H7 (cell line): Measurements from ENCODE around the gene TRPM4. TPM values are rescaled to one million over a fixed set of nuclear protein-coding genes. Genes with fewer than 3 reads are reported as not detected.
A peak's percentile ranks its signal among the peaks of the same experiment; 100 is the strongest.

ENCODE experiments used
- DNase-seq: peaks from one replicate; pipeline ENCODE4 v3.0.0; 2012
- H3K27me3 ChIP-seq: 2 replicates; pipeline ENCODE4 v1.6.0; 2011; ENCODE audit warnings: mild to moderate bottlenecking, low read length; ENCODE audit not compliant: control insufficient read depth, insufficient read depth
- H3K36me3 ChIP-seq: replicated peaks from 2 replicates; pipeline ENCODE4 v1.5.1; 2011; ENCODE audit warnings: low read length; ENCODE audit not compliant: control insufficient read depth, insufficient read depth
- H3K4me3 ChIP-seq: 2 replicates; pipeline ENCODE4 v1.5.1; 2011; ENCODE audit warnings: low read depth, mild to moderate bottlenecking, control low read depth, low read length, moderate library complexity; ENCODE audit not compliant: insufficient read depth
- total RNA-seq: library from RNA; depleted of rRNA; stranded (reverse); fragments of >200 nt; shearing (Covaris generic); gene quantifications from 2 replicates; pipeline ENCODE4 v1.2.3, GENCODE V29; 2014; rRNA removed

TRPM4 gene
- 10.2 and 12.8 TPM in 2 replicates for total RNA-seq

DNA sequence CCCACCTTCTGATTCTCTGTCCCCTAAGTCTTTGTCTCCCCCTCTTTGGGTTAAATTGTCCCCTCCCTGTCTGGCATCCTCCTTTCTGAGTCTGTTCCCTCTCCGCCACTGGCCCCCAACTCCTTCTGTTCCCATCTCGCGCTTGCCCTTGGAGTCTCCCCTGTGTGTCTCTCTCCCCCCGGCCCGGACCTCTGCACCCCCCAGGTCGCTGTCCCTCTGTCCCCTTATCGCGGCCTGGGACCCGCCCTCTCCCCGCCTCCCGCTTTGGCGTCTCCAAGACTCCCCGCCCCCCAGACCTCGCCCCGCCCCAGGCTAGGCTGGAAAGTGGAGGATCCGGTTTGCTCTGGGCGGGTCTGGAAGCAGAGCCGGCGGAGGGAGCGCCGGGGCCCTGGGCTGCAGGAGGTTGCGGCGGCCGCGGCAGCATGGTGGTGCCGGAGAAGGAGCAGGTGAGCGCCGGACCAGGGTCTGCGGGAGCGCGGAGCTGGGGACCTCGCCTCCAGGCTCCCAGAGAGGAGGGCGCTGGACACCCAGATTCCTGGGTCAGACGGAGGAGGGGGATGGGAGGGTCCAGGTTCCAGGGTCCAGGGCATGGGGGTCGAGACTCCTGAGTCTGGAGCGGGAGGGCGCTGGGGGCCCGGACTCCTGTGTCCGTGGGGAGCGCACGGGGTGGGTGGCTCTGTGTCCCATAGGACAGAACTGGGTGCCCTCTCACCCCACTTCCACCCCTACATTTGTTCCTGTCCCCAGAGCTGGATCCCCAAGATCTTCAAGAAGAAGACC lies at the start of gene TRPM4:
Gene TRPM4 (plus strand): TSS at position 348 of the 780 bp plus-strand sequence. CDS start 75 bp downstream, at position 423.
- peak; percentile 98 for DNase-seq
- no peaks in the 10 kb centered on the region for H3K36me3 ChIP-seq
- H3K4me3 ChIP-seq = peak within 1 kb of the TSS; percentile 73
- peaks cover 26% of the 10 kb centered on the region for H3K27me3 ChIP-seq

- peaks cover 23% of the 10 kb centered on the region for H3K36me3 ChIP-seq
- no peak overlapping the region for H3K4me3 ChIP-seq
- no peak for DNase-seq
- peaks cover 2% of the 10 kb centered on the region; the same call in 1 of the 2 replicates for H3K27me3 ChIP-seq
Observed at GRCh38 chr19:49109051-49109450, 48.5 kb upstream of the TRPM4 start.

GRCh38 chr19:49109569-49110233 lies 47.9 kb upstream of the TRPM4 start:
- Histone ChIP-seq H3K4me3 (no peak overlapping the region), H3K36me3 (peaks cover 21% of the 10 kb centered on the region), H3K27me3 (peaks cover 5% of the 10 kb centered on the region; the same call in 1 of the 2 replicates)
- DNase-seq = no peak

GRCh38 chr19:49110567-49110966 lies 47.0 kb upstream of the TRPM4 start:
- H3K27me3 ChIP-seq = peaks cover 13% of the 10 kb centered on the region
- no peak for DNase-seq
- H3K36me3 ChIP-seq = peaks cover 17% of the 10 kb centered on the region
- no peak overlapping the region for H3K4me3 ChIP-seq

DNA sequence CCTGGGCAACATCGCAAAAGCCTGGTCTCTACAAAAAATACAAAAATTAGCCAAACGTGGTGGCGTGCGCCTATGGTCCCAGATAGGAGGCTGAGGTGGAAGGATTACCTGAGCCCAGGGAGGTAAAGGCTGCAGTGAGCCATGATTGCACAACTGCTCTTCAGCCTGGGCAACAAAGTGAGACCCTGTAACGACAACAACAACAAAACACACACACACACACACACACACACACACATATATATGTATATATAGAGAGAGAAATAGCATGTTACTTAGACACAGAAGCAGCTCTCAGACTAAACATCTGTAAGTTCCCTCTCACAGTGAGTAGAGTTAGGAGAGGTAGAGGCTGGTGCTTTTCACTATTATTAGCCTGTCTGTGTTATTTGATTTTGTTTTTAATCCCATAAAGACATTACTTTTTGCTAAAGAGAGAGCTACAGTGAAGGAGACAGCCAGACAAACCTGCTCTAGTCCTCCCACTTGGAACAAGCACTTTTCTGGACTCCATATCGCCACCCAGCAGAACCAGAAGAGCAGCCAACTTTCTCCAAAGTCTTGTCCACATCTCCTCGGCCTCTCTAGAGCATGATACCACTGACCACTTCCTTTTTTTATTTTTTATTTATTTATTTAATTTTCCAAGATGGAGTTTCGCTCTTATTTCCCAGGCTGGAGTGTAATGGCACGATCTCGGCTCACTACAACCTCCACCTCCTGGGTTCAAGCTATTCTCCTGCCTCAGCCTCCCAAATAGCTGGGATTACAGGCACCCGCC lies 46.2 kb upstream of the TRPM4 start:
- Histone ChIP-seq H3K27me3 (peaks cover 13% of the 10 kb centered on the region), H3K36me3 (peaks cover 11% of the 10 kb centered on the region), H3K4me3 (no peak overlapping the region)
- no peak for DNase-seq

GRCh38 chr19:49113762-49114629 lies 43.6 kb upstream of the TRPM4 start, which contains the start of gene LIN7B:
TSS of gene LIN7B (plus strand) at chr19:49114370. CDS start at chr19:49114405, 35 bp downstream.
- peak within 1 kb of the TSS; percentile 80 for H3K4me3 ChIP-seq
- DNase-seq = peak; percentile 97
- peaks cover 13% of the 10 kb centered on the region for H3K27me3 ChIP-seq
- H3K36me3 ChIP-seq = peaks cover 1% of the 10 kb centered on the region; the same call in 1 of the 2 replicates

- Histone ChIP-seq H3K27me3 (peaks cover 18% of the 10 kb centered on the region), H3K4me3 (peak overlapping the region; percentile 80), H3K36me3 (no peaks in the 10 kb centered on the region)
- DNase-seq = peak; percentile 91
Observed at GRCh38 chr19:49114630-49115363, 42.8 kb upstream of the TRPM4 start.

- DNase-seq = no peak
Observed at GRCh38 chr19:49116544-49116943, 41.0 kb upstream of the TRPM4 start.

GRCh38 chr19:49117677-49118564 lies 39.7 kb upstream of the TRPM4 start:
- DNase-seq = peak; percentile 57

More at GRCh38 chr19:49116544-49116943, 41.0 kb upstream of the TRPM4 start:
- H3K27me3 ChIP-seq = peaks cover 32% of the 10 kb centered on the region
- no peaks in the 10 kb centered on the region for H3K36me3 ChIP-seq
- H3K4me3 ChIP-seq = no peak overlapping the region

GRCh38 chr19:49118565-49119410 lies 38.8 kb upstream of the TRPM4 start, which contains the start of gene C19orf73:
TSS of gene C19orf73 (minus strand) at chr19:49119143. CDS start at chr19:49119022, 121 bp downstream.
- Histone ChIP-seq H3K4me3 (peak within 1 kb of the TSS; percentile 96), H3K36me3 (no peaks in the 10 kb centered on the region), H3K27me3 (peaks cover 39% of the 10 kb centered on the region)
- peak; percentile 100 for DNase-seq

More at GRCh38 chr19:49117677-49118564, 39.7 kb upstream of the TRPM4 start:
- Histone ChIP-seq H3K36me3 (no peaks in the 10 kb centered on the region), H3K27me3 (peaks cover 37% of the 10 kb centered on the region), H3K4me3 (peak overlapping the region; percentile 96)

DNA sequence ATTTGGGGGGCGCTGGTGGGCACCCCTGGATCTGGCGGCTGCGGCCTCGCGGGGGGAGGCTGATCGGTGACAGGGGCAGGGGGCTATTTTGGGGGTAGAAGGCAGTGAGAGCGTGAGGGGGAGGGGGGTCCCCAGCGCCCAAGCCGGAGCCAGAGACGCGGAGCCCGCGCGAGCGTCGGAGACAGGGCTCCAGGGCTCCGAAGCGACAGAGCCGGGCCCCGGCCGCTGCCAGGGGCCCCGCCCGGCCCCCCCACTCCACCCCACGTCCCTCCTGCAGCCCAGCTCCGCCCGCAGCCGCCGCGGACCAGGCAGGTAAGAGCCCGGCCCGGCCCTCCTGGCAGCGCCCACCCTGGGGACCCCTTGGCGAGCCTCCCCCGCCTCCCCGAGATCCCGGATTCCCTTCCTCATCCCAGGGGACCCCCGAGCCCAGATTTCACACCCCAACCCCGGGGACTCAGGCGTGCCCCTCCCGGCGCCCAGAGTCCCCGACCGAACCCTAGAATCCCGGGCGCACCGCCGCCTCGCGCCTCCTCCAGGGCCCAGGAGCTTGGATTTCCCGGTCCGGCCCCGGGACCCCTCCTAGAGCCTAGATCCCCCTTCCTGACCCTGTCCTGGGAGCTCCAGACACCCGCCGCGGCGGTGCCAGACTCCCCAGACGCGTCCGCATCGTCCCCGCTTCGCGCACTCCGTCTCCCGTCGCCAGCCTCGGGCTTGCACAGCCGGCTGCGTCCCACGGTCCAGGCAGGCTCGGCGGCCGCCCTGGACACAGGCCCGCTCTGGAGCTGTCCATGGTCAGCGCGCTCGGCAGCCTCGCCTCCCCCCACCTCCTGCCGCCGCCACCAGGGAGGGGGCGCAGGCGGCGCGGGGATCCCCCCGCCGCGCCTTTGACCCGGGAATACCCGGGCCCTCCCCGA lies 37.9 kb upstream of the TRPM4 start, which contains the start of gene PPFIA3:
Gene PPFIA3 (plus strand): TSS at position 134 of the 914 bp plus-strand sequence. CDS start 8,330 bp downstream, outside the sequence.
- DNase-seq = peak; percentile 89
- peaks cover 37% of the 10 kb centered on the region for H3K27me3 ChIP-seq
- peak within 1 kb of the TSS; percentile 96 for H3K4me3 ChIP-seq
- no peaks in the 10 kb centered on the region for H3K36me3 ChIP-seq
